HepG2 (cell line): ENCODE data around the gene PRKACG.

ENCODE experiments used
- CHD2 ChIP-seq: IDR thresholded peaks from 2 replicates; pipeline ENCODE4 v1.6.1; 2011; ENCODE audit warnings: low read depth, low read length, improper control_type of control experiment
- CTCF ChIP-seq: sonication (generic); formaldehyde crosslinking; IDR thresholded peaks from 2 replicates; pipeline ENCODE4 v1.5.0; 2020; ENCODE audit warnings: mild to moderate bottlenecking, missing genetic modification reagents, moderate library complexity
- EZH2 ChIP-seq: conservative IDR thresholded peaks from 2 replicates; pipeline ENCODE4 v1.6.1; 2012; ENCODE audit warnings: mild to moderate bottlenecking, low read depth, low read length, moderate library complexity
- FOXJ3 ChIP-seq: sonication (generic); formaldehyde crosslinking; IDR thresholded peaks from 2 replicates; pipeline ENCODE4 v1.4.0; 2020; ENCODE audit warnings: missing genetic modification reagents, mild to moderate bottlenecking, borderline replicate concordance
- MAFK ChIP-seq, 2 experiments: IDR thresholded peaks in 1 of 2; conservative IDR thresholded peaks in 1 of 2; 2 replicates each; pipeline ENCODE4 v1.6.1; 2011; ENCODE audit warnings: improper control_type of control experiment in 2 of 2, low read length in 2 of 2
- POLR2A ChIP-seq, 2 experiments: IDR thresholded peaks; 2 replicates each; pipeline ENCODE4 v1.6.1; 2011; ENCODE audit warnings: low read depth in 2 of 2, low read length in 2 of 2, mild to moderate bottlenecking in 1 of 2, moderate library complexity in 1 of 2; ENCODE audit not compliant: insufficient read depth in 1 of 2
- POLR2AphosphoS2 ChIP-seq: IDR thresholded peaks from 2 replicates; pipeline ENCODE4 v1.6.1; 2011; ENCODE audit warnings: low read depth, low read length, improper control_type of control experiment
- TCF7L2 ChIP-seq: IDR thresholded peaks from 2 replicates; pipeline ENCODE4 v1.6.1; 2011; ENCODE audit warnings: mild to moderate bottlenecking, low read depth, low read length, moderate library complexity
- TFE3 ChIP-seq: IDR thresholded peaks from 2 replicates; pipeline ENCODE4 v1.6.1; 2016
- ZFP36 ChIP-seq: fragments of 150-350 bp; IDR thresholded peaks from 2 replicates; pipeline ENCODE4 v1.6.1; 2018; ENCODE audit warnings: borderline replicate concordance, low read length, low read depth; ENCODE audit not compliant: partially characterized antibody
- ZNF24 ChIP-seq: fragments of 450-650 bp; IDR thresholded peaks from 2 replicates; pipeline ENCODE4 v1.6.1; 2017; ENCODE audit warnings: antibody characterized with exemption, mild to moderate bottlenecking
- ZNF558 ChIP-seq: sonication (generic); formaldehyde crosslinking; IDR thresholded peaks from 2 replicates; pipeline ENCODE4 v1.9.0; 2022; ENCODE audit warnings: mild to moderate bottlenecking, missing genetic modification reagents, borderline replicate concordance
- TF ChIP-seq, protein P1 (sequence below): sonication (generic); formaldehyde crosslinking; IDR thresholded peaks from 2 replicates; pipeline ENCODE4 v1.5.1; 2020; ENCODE audit warnings: mild to moderate bottlenecking, missing genetic modification reagents, moderate library complexity
- TF ChIP-seq, protein P2 (sequence below): sonication (generic); formaldehyde crosslinking; IDR thresholded peaks from 2 replicates; pipeline ENCODE4 v1.5.1; 2020; ENCODE audit warnings: mild to moderate bottlenecking, missing genetic modification reagents, moderate library complexity

GRCh38 chr9:68967800-68968199 lies 46.1 kb downstream of the PRKACG start:
- no peak for TF ChIP-seq TCF7L2
- TF ChIP-seq CTCF, result no peak
- TF ChIP-seq, protein P1, sequence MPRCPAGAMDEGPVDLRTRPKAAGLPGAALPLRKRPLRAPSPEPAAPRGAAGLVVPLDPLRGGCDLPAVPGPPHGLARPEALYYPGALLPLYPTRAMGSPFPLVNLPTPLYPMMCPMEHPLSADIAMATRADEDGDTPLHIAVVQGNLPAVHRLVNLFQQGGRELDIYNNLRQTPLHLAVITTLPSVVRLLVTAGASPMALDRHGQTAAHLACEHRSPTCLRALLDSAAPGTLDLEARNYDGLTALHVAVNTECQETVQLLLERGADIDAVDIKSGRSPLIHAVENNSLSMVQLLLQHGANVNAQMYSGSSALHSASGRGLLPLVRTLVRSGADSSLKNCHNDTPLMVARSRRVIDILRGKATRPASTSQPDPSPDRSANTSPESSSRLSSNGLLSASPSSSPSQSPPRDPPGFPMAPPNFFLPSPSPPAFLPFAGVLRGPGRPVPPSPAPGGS, result no peak
- TF ChIP-seq POLR2A (IDR thresholded peaks at IDR 0.05; ENCODE audit: insufficient read depth in 1 of 2, low read depth in 2 of 2, low read length in 2 of 2), result no peak
- TF ChIP-seq ZNF24, result no peak
- TF ChIP-seq EZH2, result no peak
- no peak for TF ChIP-seq ZNF558 (CRISPR knock-in tag)
- no peak for TF ChIP-seq FOXJ3 (CRISPR knock-in tag)
- no peak for TF ChIP-seq CHD2
- no peak for TF ChIP-seq TFE3 (CRISPR knock-in tag)
- TF ChIP-seq POLR2AphosphoS2, result no peak
- peak; percentile 83 to 90 for TF ChIP-seq MAFK (conservative IDR thresholded peaks at IDR 0.05 in 1 of 2, IDR thresholded peaks at IDR 0.05 in 1 of 2; ENCODE audit: low read length in 2 of 2)
- no peak for TF ChIP-seq ZFP36
- TF ChIP-seq, protein P2, sequence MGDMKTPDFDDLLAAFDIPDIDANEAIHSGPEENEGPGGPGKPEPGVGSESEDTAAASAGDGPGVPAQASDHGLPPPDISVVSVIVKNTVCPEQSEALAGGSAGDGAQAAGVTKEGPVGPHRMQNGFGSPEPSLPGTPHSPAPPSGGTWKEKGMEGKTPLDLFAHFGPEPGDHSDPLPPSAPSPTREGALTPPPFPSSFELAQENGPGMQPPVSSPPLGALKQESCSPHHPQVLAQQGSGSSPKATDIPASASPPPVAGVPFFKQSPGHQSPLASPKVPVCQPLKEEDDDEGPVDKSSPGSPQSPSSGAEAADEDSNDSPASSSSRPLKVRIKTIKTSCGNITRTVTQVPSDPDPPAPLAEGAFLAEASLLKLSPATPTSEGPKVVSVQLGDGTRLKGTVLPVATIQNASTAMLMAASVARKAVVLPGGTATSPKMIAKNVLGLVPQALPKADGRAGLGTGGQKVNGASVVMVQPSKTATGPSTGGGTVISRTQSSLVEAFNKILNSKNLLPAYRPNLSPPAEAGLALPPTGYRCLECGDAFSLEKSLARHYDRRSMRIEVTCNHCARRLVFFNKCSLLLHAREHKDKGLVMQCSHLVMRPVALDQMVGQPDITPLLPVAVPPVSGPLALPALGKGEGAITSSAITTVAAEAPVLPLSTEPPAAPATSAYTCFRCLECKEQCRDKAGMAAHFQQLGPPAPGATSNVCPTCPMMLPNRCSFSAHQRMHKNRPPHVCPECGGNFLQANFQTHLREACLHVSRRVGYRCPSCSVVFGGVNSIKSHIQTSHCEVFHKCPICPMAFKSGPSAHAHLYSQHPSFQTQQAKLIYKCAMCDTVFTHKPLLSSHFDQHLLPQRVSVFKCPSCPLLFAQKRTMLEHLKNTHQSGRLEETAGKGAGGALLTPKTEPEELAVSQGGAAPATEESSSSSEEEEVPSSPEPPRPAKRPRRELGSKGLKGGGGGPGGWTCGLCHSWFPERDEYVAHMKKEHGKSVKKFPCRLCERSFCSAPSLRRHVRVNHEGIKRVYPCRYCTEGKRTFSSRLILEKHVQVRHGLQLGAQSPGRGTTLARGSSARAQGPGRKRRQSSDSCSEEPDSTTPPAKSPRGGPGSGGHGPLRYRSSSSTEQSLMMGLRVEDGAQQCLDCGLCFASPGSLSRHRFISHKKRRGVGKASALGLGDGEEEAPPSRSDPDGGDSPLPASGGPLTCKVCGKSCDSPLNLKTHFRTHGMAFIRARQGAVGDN (CRISPR knock-in tag), result no peak
